CD14-positive monocyte (primary cell): Measurements from ENCODE around the gene ASMTL. TPM values are rescaled to one million over a fixed set of nuclear protein-coding genes. Genes with fewer than 3 reads are reported as not detected.

ENCODE experiments used
- DNase-seq, 3 donors: peaks; one replicate each; pipeline ENCODE4 v3.0.0-alpha.2; 2011 to 2022
- H2AFZ ChIP-seq: 2 replicates; pipeline ENCODE4 v1.6.0; 2012; ENCODE audit warnings: mild to moderate bottlenecking, low read depth, low read length, inconsistent platforms; ENCODE audit not compliant: insufficient read depth, poor library complexity, severe bottlenecking
- H3K27ac ChIP-seq, 2 donors: 1 replicate in 1 of 2; 2 replicates in 1 of 2; pipeline ENCODE4 v1.5.1; 2012 to 2013; ENCODE audit warnings: low read length in 2 of 2, control low read depth in 1 of 2, inconsistent platforms in 1 of 2, low read depth in 1 of 2, mild to moderate bottlenecking in 1 of 2
- H3K27me3 ChIP-seq, 2 donors: one replicate each; pipeline versions ENCODE4 v1.6.0 to v1.6.1; 2011 to 2013; ENCODE audit warnings: low read length in 2 of 2; ENCODE audit not compliant: control insufficient read depth in 2 of 2, insufficient read depth in 2 of 2
- H3K36me3 ChIP-seq, 2 donors: replicated peaks in 1 of 2; 1 replicate in 1 of 2; 2 replicates in 1 of 2; pipeline versions ENCODE4 v1.5.1 to v1.6.1; 2012 to 2013; ENCODE audit warnings: low read length in 2 of 2, control low read depth in 1 of 2, inconsistent platforms in 1 of 2, mild to moderate bottlenecking in 1 of 2; ENCODE audit not compliant: insufficient read depth in 2 of 2, control insufficient read depth in 1 of 2
- H3K4me1 ChIP-seq, 2 donors: 1 replicate in 1 of 2; 2 replicates in 1 of 2; pipeline versions ENCODE4 v1.5.1 to v1.6.1; 2012 to 2013; ENCODE audit warnings: low read length in 2 of 2, control low read depth in 1 of 2, inconsistent platforms in 1 of 2, mild to moderate bottlenecking in 1 of 2, moderate library complexity in 1 of 2; ENCODE audit not compliant: insufficient read depth in 2 of 2, control insufficient read depth in 1 of 2
- H3K4me2 ChIP-seq: replicated peaks from 2 replicates; pipeline ENCODE3; 2012; ENCODE audit warnings: low read length, moderate library complexity, mild to moderate bottlenecking; ENCODE audit not compliant: poor library complexity, severe bottlenecking; ENCODE audit errors: extremely low read depth
- H3K4me3 ChIP-seq, 3 experiments: fragments of 200-600 bp in 1 of 3; sonication (generic) in 1 of 3; replicated peaks in 1 of 3; 1 replicate in 2 of 3; 2 replicates in 1 of 3; pipeline ENCODE4 v1.5.1; 2011 to 2013; ENCODE audit warnings: low read length in 3 of 3, mild to moderate bottlenecking in 3 of 3, control low read depth in 2 of 3, low read depth in 2 of 3, inconsistent platforms in 1 of 3, moderate library complexity in 1 of 3
- H3K79me2 ChIP-seq: 2 replicates; pipeline ENCODE4 v1.6.0; 2012; ENCODE audit warnings: mild to moderate bottlenecking, control low read depth, inconsistent platforms, low read length, moderate library complexity; ENCODE audit not compliant: insufficient read depth
- H3K9ac ChIP-seq: 2 replicates; pipeline ENCODE4 v1.6.0; 2017; ENCODE audit warnings: low read length, mild to moderate bottlenecking; ENCODE audit not compliant: insufficient read depth, poor library complexity, severe bottlenecking
- H3K9me3 ChIP-seq, 2 donors: replicated peaks in 1 of 2; 1 replicate in 1 of 2; 2 replicates in 1 of 2; pipeline versions ENCODE4 v1.5.1 to v1.6.1; 2012 to 2013; ENCODE audit warnings: low read length in 2 of 2, control low read depth in 1 of 2; ENCODE audit not compliant: control insufficient read depth in 1 of 2, insufficient read depth in 1 of 2
- H4K20me1 ChIP-seq: 2 replicates; pipeline ENCODE4 v1.6.0; 2012; ENCODE audit warnings: mild to moderate bottlenecking, low read length, control low read depth, moderate library complexity; ENCODE audit not compliant: insufficient read depth
- H3K27ac Mint-ChIP-seq, 7 donors: one replicate each; pipeline ENCODE4 v1.8.0; 2020; ENCODE audit warnings: mild to moderate bottlenecking in 7 of 7, mixed read lengths in 7 of 7, moderate library complexity in 6 of 7, inconsistent platforms in 2 of 7
- H3K27me3 Mint-ChIP-seq, 3 donors: one replicate each; pipeline ENCODE4 v1.8.0; 2021 to 2022; ENCODE audit warnings: low read depth in 3 of 3, mild to moderate bottlenecking in 3 of 3, mixed read lengths in 3 of 3, moderate library complexity in 3 of 3, inconsistent platforms in 1 of 3
- H3K36me3 Mint-ChIP-seq, 2 donors: one replicate each; pipeline ENCODE4 v1.8.0; 2020; ENCODE audit warnings: mixed read lengths in 2 of 2, inconsistent platforms in 1 of 2, mild to moderate bottlenecking in 1 of 2
- H3K4me1 Mint-ChIP-seq: one replicate; pipeline ENCODE4 v1.8.0; 2020; ENCODE audit warnings: mild to moderate bottlenecking, mixed read lengths
- H3K4me3 Mint-ChIP-seq, 2 donors: one replicate each; pipeline ENCODE4 v1.8.0; 2020; ENCODE audit warnings: mild to moderate bottlenecking in 2 of 2, mixed read lengths in 2 of 2, moderate library complexity in 1 of 2
- H3K9me3 Mint-ChIP-seq, 7 donors: one replicate each; pipeline ENCODE4 v1.8.0; 2020 to 2022; ENCODE audit warnings: mixed read lengths in 7 of 7, mild to moderate bottlenecking in 6 of 7, moderate library complexity in 6 of 7, inconsistent platforms in 2 of 7
- WGBS: methylation state at CpG from one replicate; pipeline ENCODE4 v1.1.5; 2013; ENCODE audit warnings: missing lambda C conversion rate; ENCODE audit not compliant: insufficient coverage; 5-methylcytosine and 5-hydroxymethylcytosine counted together
- intact Hi-C, 2 donors: fragments of 100-400 bp; cut with micrococcal nuclease; formaldehyde crosslinking; loops; one replicate each; pipeline versions ENCODE4 v1.15.0 to v1.15.1; 2023
- polyA plus RNA-seq, 3 donors: library from polyadenylated mRNA; depleted of rRNA in 1 of 3; unstranded in 2 of 3; stranded (reverse) in 1 of 3; fragments of 300-500 nt in 2 of 3; fragments of >200 nt in 1 of 3; fragmentation: Illumina TruSeq in 2 of 3; gene quantifications; 1 replicate in 2 of 3; 2 replicates in 1 of 3; pipeline ENCODE4 v1.2.3, GENCODE V29; 2012 to 2021
- TF ChIP-seq, protein P1 (sequence below): fragments of 200-600 bp; IDR thresholded peaks from one replicate; pipeline ENCODE4 v1.8.0; 2022; ENCODE audit warnings: antibody characterized with exemption, mild to moderate bottlenecking

ASMTL gene
- polyA plus RNA-seq, 3 donors: 19.0 to 31.5 (median 31.0) TPM

DNA sequence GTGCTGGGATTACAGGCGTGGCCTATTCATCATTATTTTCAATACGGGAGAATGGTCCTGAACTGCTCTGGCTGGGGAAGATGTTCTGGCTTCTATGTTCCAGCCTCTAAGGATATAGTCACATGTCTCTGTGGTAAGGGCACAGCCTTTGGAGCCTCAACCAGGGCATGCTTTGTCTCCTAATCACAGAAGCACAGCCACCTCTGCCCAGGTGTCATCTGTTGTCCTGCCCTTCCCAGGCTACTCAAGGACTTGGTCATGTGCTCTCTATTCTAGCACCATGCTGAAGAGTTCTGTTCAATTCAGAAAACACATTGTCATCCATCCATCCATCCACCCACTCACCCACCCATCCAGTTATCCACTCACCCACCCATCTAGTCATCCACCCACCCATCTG, 29.5 kb downstream of the ASMTL start:
- no peak overlapping the region for H3K4me3 ChIP-seq
- no peak overlapping the region for H3K9ac ChIP-seq
- no peaks in the 10 kb centered on the region for H4K20me1 ChIP-seq
- no peaks in the 10 kb centered on the region for H3K4me1 ChIP-seq
- no peak overlapping the region for H3K4me2 ChIP-seq
- Mint-ChIP-seq H3K9me3 (peaks cover 24 to 37% (median 35%) of the 10 kb centered on the region in 7 donors), H3K27me3 (peaks cover 0 to 3% (median 1%) of the 10 kb centered on the region in 3 donors), H3K4me3 (no peak overlapping the region), H3K36me3 (peaks cover 37 to 64% of the 10 kb centered on the region in 2 donors), H3K4me1 (no peaks in the 10 kb centered on the region), H3K27ac (no peak overlapping the region)
- H3K27me3 ChIP-seq: no peaks in the 10 kb centered on the region
- H2AFZ ChIP-seq: no peak overlapping the region
- intact Hi-C loops: no loop called here
- H3K36me3 ChIP-seq: peaks cover 15 to 27% of the 10 kb centered on the region in 2 donors
- peaks cover 36 to 42% of the 10 kb centered on the region in 2 donors for H3K9me3 ChIP-seq
- 83% methylated on average over 2 of the region's 2 CpGs for WGBS
- DNase-seq: no peak
- TF ChIP-seq, protein P1, sequence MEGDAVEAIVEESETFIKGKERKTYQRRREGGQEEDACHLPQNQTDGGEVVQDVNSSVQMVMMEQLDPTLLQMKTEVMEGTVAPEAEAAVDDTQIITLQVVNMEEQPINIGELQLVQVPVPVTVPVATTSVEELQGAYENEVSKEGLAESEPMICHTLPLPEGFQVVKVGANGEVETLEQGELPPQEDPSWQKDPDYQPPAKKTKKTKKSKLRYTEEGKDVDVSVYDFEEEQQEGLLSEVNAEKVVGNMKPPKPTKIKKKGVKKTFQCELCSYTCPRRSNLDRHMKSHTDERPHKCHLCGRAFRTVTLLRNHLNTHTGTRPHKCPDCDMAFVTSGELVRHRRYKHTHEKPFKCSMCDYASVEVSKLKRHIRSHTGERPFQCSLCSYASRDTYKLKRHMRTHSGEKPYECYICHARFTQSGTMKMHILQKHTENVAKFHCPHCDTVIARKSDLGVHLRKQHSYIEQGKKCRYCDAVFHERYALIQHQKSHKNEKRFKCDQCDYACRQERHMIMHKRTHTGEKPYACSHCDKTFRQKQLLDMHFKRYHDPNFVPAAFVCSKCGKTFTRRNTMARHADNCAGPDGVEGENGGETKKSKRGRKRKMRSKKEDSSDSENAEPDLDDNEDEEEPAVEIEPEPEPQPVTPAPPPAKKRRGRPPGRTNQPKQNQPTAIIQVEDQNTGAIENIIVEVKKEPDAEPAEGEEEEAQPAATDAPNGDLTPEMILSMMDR: no peak
- no peaks in the 10 kb centered on the region for H3K79me2 ChIP-seq
- H3K27ac ChIP-seq: no peak overlapping the region

- no peak overlapping the region for H3K4me3 Mint-ChIP-seq
- no peak overlapping the region for H3K27ac Mint-ChIP-seq
- no CpG with 5 or more reads among the region's 4 CpGs for WGBS
- H3K9me3 Mint-ChIP-seq: peaks cover 21 to 40% (median 35%) of the 10 kb centered on the region in 7 donors
- H3K9ac ChIP-seq: no peak overlapping the region
- peaks cover 0 to 3% (median 1%) of the 10 kb centered on the region in 3 donors for H3K27me3 Mint-ChIP-seq
- TF ChIP-seq, protein P1: no peak
- H4K20me1 ChIP-seq: no peaks in the 10 kb centered on the region
- no peak overlapping the region for H2AFZ ChIP-seq
- no peak for DNase-seq
- H3K27ac ChIP-seq: no peak overlapping the region
- no peaks in the 10 kb centered on the region for H3K4me1 Mint-ChIP-seq
- H3K36me3 ChIP-seq: peaks cover 9 to 29% of the 10 kb centered on the region in 2 donors
- H3K4me2 ChIP-seq: no peak overlapping the region
- no peaks in the 10 kb centered on the region for H3K4me1 ChIP-seq
- H3K4me3 ChIP-seq: no peak overlapping the region
- H3K27me3 ChIP-seq: no peaks in the 10 kb centered on the region
- H3K9me3 ChIP-seq: peaks cover 38 to 42% of the 10 kb centered on the region in 2 donors
- intact Hi-C loops: no loop called here
- H3K79me2 ChIP-seq: no peaks in the 10 kb centered on the region
- H3K36me3 Mint-ChIP-seq: peaks cover 32 to 53% of the 10 kb centered on the region in 2 donors
Observed at GRCh38 chrX:1422135-1422465, 30.6 kb downstream of the ASMTL start.
